ENCODE measurements around the gene TNNT3. TPM values are rescaled to one million over a fixed set of nuclear protein-coding genes. Genes with fewer than 3 reads are reported as not detected.

TNNT3 gene
- total RNA-seq, 4 donors from 2014 or later, result 1.2 to 6.6 (median 4.1) TPM

DNA sequence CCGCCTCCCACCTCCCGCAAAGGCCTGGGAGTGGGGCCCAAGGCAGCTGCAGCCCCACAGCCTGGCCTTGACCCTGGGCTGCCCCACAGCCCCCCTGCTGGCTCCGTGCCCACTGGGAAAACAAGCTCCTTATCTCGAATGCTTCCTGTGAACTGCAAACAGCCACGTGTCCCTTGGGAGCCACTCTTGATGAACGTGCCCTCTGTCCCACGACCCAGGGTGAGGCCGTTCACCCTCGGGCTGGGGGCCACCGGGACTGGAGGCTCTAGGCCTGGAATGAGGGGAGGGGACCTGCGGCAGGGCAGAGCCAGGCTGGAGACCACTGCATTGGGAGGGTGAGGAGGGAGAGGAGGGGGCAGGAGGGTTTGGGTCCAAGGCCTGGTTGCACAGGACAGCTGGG lies 68.7 kb downstream of the TNNT3 start:
- no CpG with 5 or more reads among the region's 11 CpGs for WGBS, 2 donors
- no peak for TF ChIP-seq POLR2A (IDR thresholded peaks at IDR 0.05)
- TF ChIP-seq, protein P1, sequence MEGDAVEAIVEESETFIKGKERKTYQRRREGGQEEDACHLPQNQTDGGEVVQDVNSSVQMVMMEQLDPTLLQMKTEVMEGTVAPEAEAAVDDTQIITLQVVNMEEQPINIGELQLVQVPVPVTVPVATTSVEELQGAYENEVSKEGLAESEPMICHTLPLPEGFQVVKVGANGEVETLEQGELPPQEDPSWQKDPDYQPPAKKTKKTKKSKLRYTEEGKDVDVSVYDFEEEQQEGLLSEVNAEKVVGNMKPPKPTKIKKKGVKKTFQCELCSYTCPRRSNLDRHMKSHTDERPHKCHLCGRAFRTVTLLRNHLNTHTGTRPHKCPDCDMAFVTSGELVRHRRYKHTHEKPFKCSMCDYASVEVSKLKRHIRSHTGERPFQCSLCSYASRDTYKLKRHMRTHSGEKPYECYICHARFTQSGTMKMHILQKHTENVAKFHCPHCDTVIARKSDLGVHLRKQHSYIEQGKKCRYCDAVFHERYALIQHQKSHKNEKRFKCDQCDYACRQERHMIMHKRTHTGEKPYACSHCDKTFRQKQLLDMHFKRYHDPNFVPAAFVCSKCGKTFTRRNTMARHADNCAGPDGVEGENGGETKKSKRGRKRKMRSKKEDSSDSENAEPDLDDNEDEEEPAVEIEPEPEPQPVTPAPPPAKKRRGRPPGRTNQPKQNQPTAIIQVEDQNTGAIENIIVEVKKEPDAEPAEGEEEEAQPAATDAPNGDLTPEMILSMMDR (IDR thresholded peaks at IDR 0.05), result no peak
- intact Hi-C loops (cut with DNase I; ENCODE audit: low total_unique reads), result no loop called here
- DNase-seq (ENCODE audit: low spot score in 2 of 2), result no peak
- H3K4me3 ChIP-seq (ENCODE audit: low read depth, poor library complexity, severe bottlenecking), result no peak overlapping the region

Small RNA genes lying within 50 kb of the gene (microRNA-seq; reads per million reads assigned to microRNA genes)
- 0 reads per million in 2 donors for gene MIR7847 (ENCODE audit: borderline number of aligned reads in 1 of 2, borderline replicate concordance in 2 of 2)

Other genes starting within 250 kb of the TNNT3 start
- gene KRTAP5-6, start 222.5 kb upstream of the TNNT3 start, total RNA-seq, result 1 to 10 TPM in 1 of 4 donors, not detected in 3; 6.7 TPM
- gene IFITM10, start 169.1 kb upstream of the TNNT3 start, total RNA-seq, result 10 to 100 TPM in 1 of 4 donors, 1 to 10 TPM in 3; 2.5 to 13.7 (median 6.3) TPM
- 100 to 1,000 TPM; 573 to 913 (median 707) TPM for gene CTSD, start 155.8 kb upstream of the TNNT3 start, total RNA-seq
- 100 to 1,000 TPM in 3 of 4 donors, 10 to 100 TPM in 1; 74.1 to 177 (median 106) TPM for gene SYT8, start 84.7 kb upstream of the TNNT3 start, total RNA-seq
- gene TNNI2, start 80.7 kb upstream of the TNNT3 start, total RNA-seq, result 10 to 100 TPM; 10.7 to 17.7 (median 15.8) TPM
- gene LSP1, start 66.6 kb upstream of the TNNT3 start, total RNA-seq, result 100 to 1,000 TPM in 1 of 4 donors, 10 to 100 TPM in 3; 73.7 to 105 (median 86.6) TPM
- gene PRR33, start 27.8 kb upstream of the TNNT3 start, total RNA-seq, result not detected
- gene MRPL23, start 27.6 kb downstream of the TNNT3 start, total RNA-seq, result 100 to 1,000 TPM; 169 to 227 (median 216) TPM
- gene H19, start 78.1 kb downstream of the TNNT3 start, total RNA-seq, result 10 to 100 TPM; 17.3 to 64.3 (median 37.4) TPM
- gene IGF2, start 219.7 kb downstream of the TNNT3 start, total RNA-seq, result 10 to 100 TPM in 1 of 4 donors, 1 to 10 TPM in 3; 4.5 to 14.7 (median 6.0) TPM
- not detected for gene INS, start 241.5 kb downstream of the TNNT3 start, total RNA-seq